GM23338 (cell line): ENCODE measurements around the gene LARP1B. TPM values are rescaled to one million over a fixed set of nuclear protein-coding genes. Genes with fewer than 3 reads are reported as not detected.

ENCODE experiments used
- ATAC-seq: fragments of 200-7000 bp; cut with Tn5 transposase; 3 replicates; pipeline ENCODE4 v1.9.1; 2020
- DNase-seq: peaks from one replicate; pipeline ENCODE4 v3.0.0-alpha.2; 2015; ENCODE audit warnings: low spot score
- H2AFZ ChIP-seq: fragments of 200-600 bp; sonication (generic); 2 replicates; pipeline ENCODE4 v1.8.0; 2016; ENCODE audit warnings: antibody characterized with exemption, mild to moderate bottlenecking, moderate library complexity
- H3F3A ChIP-seq: fragments of 200-600 bp; sonication (generic); replicated peaks from 2 replicates; pipeline ENCODE4 v1.8.0; 2017; ENCODE audit warnings: antibody characterized with exemption, mixed run types, low read depth
- H3K27ac ChIP-seq: fragments of 200-600 bp; sonication (generic); 2 replicates; pipeline ENCODE4 v1.6.1; 2016; ENCODE audit warnings: low read depth
- H3K27me3 ChIP-seq: fragments of 200-600 bp; sonication (generic); 2 replicates; pipeline ENCODE4 v1.8.0; 2016; ENCODE audit warnings: mild to moderate bottlenecking, mixed run types, moderate library complexity; ENCODE audit not compliant: insufficient read depth
- H3K36me3 ChIP-seq: fragments of 200-600 bp; sonication (generic); 2 replicates; pipeline ENCODE4 v1.8.0; 2016; ENCODE audit warnings: mild to moderate bottlenecking; ENCODE audit not compliant: insufficient read depth
- H3K4me1 ChIP-seq: fragments of 200-600 bp; sonication (generic); 2 replicates; pipeline ENCODE4 v1.8.0; 2016; ENCODE audit warnings: mild to moderate bottlenecking, moderate library complexity; ENCODE audit not compliant: insufficient read depth
- H3K4me2 ChIP-seq: fragments of 200-600 bp; sonication (generic); 2 replicates; pipeline ENCODE4 v1.7.1; 2017; ENCODE audit warnings: mixed run types
- H3K4me3 ChIP-seq: fragments of 200-600 bp; sonication (generic); 2 replicates; pipeline ENCODE4 v1.6.1; 2016; ENCODE audit warnings: mixed run types
- H3K79me2 ChIP-seq: fragments of 200-600 bp; sonication (generic); replicated peaks from 2 replicates; pipeline ENCODE4 v1.8.0; 2017; ENCODE audit warnings: mild to moderate bottlenecking; ENCODE audit not compliant: insufficient read depth
- H3K9me2 ChIP-seq: fragments of 200-600 bp; sonication (generic); 2 replicates; pipeline ENCODE4 v1.8.0; 2017; ENCODE audit not compliant: insufficient read depth
- H4K20me1 ChIP-seq: fragments of 200-600 bp; sonication (generic); replicated peaks from 2 replicates; pipeline ENCODE4 v1.8.0; 2017; ENCODE audit warnings: mild to moderate bottlenecking; ENCODE audit not compliant: insufficient read depth
- H3K27ac Mint-ChIP-seq: 2 replicates; pipeline ENCODE4 v1.8.0; 2020; ENCODE audit warnings: inconsistent platforms, mild to moderate bottlenecking, moderate library complexity, mixed read lengths
- H3K27me3 Mint-ChIP-seq: 3 replicates; pipeline ENCODE4 v1.8.0; 2022; ENCODE audit warnings: low read depth, mild to moderate bottlenecking, moderate library complexity, mixed read lengths, inconsistent platforms; ENCODE audit not compliant: insufficient read depth, poor library complexity
- H3K36me3 Mint-ChIP-seq: 3 replicates; pipeline ENCODE4 v1.8.0; 2021; ENCODE audit warnings: low read depth, mild to moderate bottlenecking, inconsistent platforms, moderate library complexity, mixed read lengths
- H3K4me1 Mint-ChIP-seq: 3 replicates; pipeline ENCODE4 v1.8.0; 2020; ENCODE audit warnings: mild to moderate bottlenecking, inconsistent platforms, mixed read lengths
- H3K4me3 Mint-ChIP-seq: 3 replicates; pipeline ENCODE4 v1.8.0; 2021; ENCODE audit warnings: moderate library complexity, mild to moderate bottlenecking, inconsistent platforms, mixed read lengths
- H3K9me3 Mint-ChIP-seq: 3 replicates; pipeline ENCODE4 v1.8.0; 2020; ENCODE audit warnings: moderate library complexity, mild to moderate bottlenecking, inconsistent platforms, mixed read lengths
- CREB1 ChIP-seq: fragments of 250-450 bp; sonication (Bioruptor Pico); IDR thresholded peaks from 2 replicates; pipeline ENCODE4 v1.5.0; 2020; ENCODE audit warnings: low read depth, mild to moderate bottlenecking, moderate library complexity
- EZH2 ChIP-seq: fragments of 200-600 bp; sonication (generic); IDR thresholded peaks from one replicate; pipeline ENCODE4 v1.8.0; 2017; ENCODE audit warnings: antibody characterized with exemption, mild to moderate bottlenecking, low read depth; ENCODE audit not compliant: unreplicated experiment
- EZH2phosphoT487 ChIP-seq: fragments of 200-600 bp; sonication (generic); IDR thresholded peaks from one replicate; pipeline ENCODE4 v1.8.1; 2018; ENCODE audit warnings: antibody characterized with exemption; ENCODE audit not compliant: unreplicated experiment
- JUNB ChIP-seq: IDR thresholded peaks from one replicate; pipeline ENCODE4 v1.6.1; 2016; ENCODE audit warnings: antibody characterized with exemption; ENCODE audit not compliant: unreplicated experiment
- NANOG ChIP-seq: IDR thresholded peaks from 2 replicates; pipeline ENCODE4 v1.6.1; 2016; ENCODE audit warnings: antibody characterized with exemption, borderline replicate concordance
- POLR2AphosphoS5 ChIP-seq: IDR thresholded peaks from 2 replicates; pipeline ENCODE4 v1.6.1; 2016; ENCODE audit warnings: antibody characterized with exemption, low read depth
- STAT1 ChIP-seq: IDR thresholded peaks from one replicate; pipeline ENCODE4 v1.6.1; 2016; ENCODE audit warnings: antibody characterized with exemption; ENCODE audit not compliant: unreplicated experiment
- ZNF114 ChIP-seq: fragments of 250-450 bp; sonication (Bioruptor Pico); IDR thresholded peaks from 2 replicates; pipeline ENCODE4 v1.5.0; 2020; ENCODE audit warnings: mild to moderate bottlenecking, moderate library complexity
- ZNF331 ChIP-seq: fragments of 250-450 bp; sonication (Bioruptor Pico); IDR thresholded peaks from 2 replicates; pipeline ENCODE4 v1.5.0; 2020; ENCODE audit warnings: low read depth, mild to moderate bottlenecking, moderate library complexity
- polyA plus RNA-seq: library from polyadenylated mRNA; unstranded; fragments of >200 nt; fragmentation: Nextera tagmentation; extraction: Ambion mirVana; gene quantifications from 2 replicates; pipeline ENCODE4 v1.2.1, GENCODE V29; 2016
- total RNA-seq: library from RNA; depleted of rRNA; stranded (reverse); fragments of >200 nt; shearing (Covaris generic); gene quantifications from 2 replicates; pipeline ENCODE4 v1.2.3, GENCODE V29; 2014
- TF ChIP-seq, protein P1 (sequence below), 2 experiments: fragments of 200-600 bp in 1 of 2; sonication (generic) in 1 of 2; conservative IDR thresholded peaks; 2 replicates each; pipeline versions ENCODE4 v1.5.1 to v1.6.1; 2016 to 2017; ENCODE audit warnings: antibody characterized with exemption in 2 of 2, low read depth in 2 of 2, mild to moderate bottlenecking in 2 of 2, moderate library complexity in 1 of 2
- TF ChIP-seq, protein P2 (sequence below): fragments of 250-450 bp; sonication (Bioruptor Pico); IDR thresholded peaks from 2 replicates; pipeline ENCODE4 v1.5.0; 2020; ENCODE audit warnings: mild to moderate bottlenecking, moderate library complexity
- TF ChIP-seq, protein P3 (sequence below): IDR thresholded peaks from 2 replicates; pipeline ENCODE4 v1.6.1; 2016; ENCODE audit warnings: antibody characterized with exemption
- TF ChIP-seq, protein P4 (sequence below): IDR thresholded peaks from one replicate; pipeline ENCODE4 v1.6.1; 2018; ENCODE audit warnings: antibody characterized with exemption; ENCODE audit not compliant: unreplicated experiment

LARP1B gene
- total and polyA plus RNA-seq, 2 experiments from 2014 or later: 42.5 to 45.4 TPM

DNA sequence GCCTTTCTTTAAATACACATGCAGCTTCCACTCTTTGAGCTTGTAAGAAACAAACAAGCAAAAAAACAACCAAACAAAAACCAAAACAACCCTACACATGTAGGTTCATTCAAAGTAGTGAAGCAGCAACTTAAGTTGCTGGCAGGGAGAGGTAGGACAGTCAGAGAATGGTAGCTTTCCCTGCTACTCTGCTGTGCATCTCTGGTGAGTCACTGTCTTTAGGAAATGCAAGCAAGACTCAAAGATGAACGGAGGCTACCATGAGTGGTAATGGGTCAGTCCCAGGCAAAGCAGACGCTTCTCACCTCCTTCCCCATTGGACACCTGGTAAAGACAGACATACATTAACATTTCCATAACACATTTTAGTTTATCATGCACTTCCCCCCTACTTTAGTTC, 183.3 kb downstream of the LARP1B start:
- no peak for ATAC-seq
- H3K27ac Mint-ChIP-seq: no peak overlapping the region
- Histone ChIP-seq H3K9me2 (peaks cover 13% of the 10 kb centered on the region; the same call in 1 of the 2 replicates), H3K27me3 (no peaks in the 10 kb centered on the region), H3K4me3 (no peak overlapping the region), H3K36me3 (peaks cover 18% of the 10 kb centered on the region), H3K79me2 (no peaks in the 10 kb centered on the region), H3K27ac (no peak overlapping the region), H3K4me1 (no peaks in the 10 kb centered on the region), H3F3A (no peaks in the 10 kb centered on the region), H2AFZ (no peak overlapping the region), H4K20me1 (no peaks in the 10 kb centered on the region), H3K4me2 (no peak overlapping the region)
- TF ChIP-seq, protein P1, sequence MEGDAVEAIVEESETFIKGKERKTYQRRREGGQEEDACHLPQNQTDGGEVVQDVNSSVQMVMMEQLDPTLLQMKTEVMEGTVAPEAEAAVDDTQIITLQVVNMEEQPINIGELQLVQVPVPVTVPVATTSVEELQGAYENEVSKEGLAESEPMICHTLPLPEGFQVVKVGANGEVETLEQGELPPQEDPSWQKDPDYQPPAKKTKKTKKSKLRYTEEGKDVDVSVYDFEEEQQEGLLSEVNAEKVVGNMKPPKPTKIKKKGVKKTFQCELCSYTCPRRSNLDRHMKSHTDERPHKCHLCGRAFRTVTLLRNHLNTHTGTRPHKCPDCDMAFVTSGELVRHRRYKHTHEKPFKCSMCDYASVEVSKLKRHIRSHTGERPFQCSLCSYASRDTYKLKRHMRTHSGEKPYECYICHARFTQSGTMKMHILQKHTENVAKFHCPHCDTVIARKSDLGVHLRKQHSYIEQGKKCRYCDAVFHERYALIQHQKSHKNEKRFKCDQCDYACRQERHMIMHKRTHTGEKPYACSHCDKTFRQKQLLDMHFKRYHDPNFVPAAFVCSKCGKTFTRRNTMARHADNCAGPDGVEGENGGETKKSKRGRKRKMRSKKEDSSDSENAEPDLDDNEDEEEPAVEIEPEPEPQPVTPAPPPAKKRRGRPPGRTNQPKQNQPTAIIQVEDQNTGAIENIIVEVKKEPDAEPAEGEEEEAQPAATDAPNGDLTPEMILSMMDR (conservative IDR thresholded peaks at IDR 0.05; ENCODE audit: low read depth in 2 of 2): no peak
- TF ChIP-seq EZH2: no peak
- TF ChIP-seq POLR2AphosphoS5: no peak
- TF ChIP-seq STAT1: no peak
- no peak for TF ChIP-seq EZH2phosphoT487
- TF ChIP-seq, protein P2, sequence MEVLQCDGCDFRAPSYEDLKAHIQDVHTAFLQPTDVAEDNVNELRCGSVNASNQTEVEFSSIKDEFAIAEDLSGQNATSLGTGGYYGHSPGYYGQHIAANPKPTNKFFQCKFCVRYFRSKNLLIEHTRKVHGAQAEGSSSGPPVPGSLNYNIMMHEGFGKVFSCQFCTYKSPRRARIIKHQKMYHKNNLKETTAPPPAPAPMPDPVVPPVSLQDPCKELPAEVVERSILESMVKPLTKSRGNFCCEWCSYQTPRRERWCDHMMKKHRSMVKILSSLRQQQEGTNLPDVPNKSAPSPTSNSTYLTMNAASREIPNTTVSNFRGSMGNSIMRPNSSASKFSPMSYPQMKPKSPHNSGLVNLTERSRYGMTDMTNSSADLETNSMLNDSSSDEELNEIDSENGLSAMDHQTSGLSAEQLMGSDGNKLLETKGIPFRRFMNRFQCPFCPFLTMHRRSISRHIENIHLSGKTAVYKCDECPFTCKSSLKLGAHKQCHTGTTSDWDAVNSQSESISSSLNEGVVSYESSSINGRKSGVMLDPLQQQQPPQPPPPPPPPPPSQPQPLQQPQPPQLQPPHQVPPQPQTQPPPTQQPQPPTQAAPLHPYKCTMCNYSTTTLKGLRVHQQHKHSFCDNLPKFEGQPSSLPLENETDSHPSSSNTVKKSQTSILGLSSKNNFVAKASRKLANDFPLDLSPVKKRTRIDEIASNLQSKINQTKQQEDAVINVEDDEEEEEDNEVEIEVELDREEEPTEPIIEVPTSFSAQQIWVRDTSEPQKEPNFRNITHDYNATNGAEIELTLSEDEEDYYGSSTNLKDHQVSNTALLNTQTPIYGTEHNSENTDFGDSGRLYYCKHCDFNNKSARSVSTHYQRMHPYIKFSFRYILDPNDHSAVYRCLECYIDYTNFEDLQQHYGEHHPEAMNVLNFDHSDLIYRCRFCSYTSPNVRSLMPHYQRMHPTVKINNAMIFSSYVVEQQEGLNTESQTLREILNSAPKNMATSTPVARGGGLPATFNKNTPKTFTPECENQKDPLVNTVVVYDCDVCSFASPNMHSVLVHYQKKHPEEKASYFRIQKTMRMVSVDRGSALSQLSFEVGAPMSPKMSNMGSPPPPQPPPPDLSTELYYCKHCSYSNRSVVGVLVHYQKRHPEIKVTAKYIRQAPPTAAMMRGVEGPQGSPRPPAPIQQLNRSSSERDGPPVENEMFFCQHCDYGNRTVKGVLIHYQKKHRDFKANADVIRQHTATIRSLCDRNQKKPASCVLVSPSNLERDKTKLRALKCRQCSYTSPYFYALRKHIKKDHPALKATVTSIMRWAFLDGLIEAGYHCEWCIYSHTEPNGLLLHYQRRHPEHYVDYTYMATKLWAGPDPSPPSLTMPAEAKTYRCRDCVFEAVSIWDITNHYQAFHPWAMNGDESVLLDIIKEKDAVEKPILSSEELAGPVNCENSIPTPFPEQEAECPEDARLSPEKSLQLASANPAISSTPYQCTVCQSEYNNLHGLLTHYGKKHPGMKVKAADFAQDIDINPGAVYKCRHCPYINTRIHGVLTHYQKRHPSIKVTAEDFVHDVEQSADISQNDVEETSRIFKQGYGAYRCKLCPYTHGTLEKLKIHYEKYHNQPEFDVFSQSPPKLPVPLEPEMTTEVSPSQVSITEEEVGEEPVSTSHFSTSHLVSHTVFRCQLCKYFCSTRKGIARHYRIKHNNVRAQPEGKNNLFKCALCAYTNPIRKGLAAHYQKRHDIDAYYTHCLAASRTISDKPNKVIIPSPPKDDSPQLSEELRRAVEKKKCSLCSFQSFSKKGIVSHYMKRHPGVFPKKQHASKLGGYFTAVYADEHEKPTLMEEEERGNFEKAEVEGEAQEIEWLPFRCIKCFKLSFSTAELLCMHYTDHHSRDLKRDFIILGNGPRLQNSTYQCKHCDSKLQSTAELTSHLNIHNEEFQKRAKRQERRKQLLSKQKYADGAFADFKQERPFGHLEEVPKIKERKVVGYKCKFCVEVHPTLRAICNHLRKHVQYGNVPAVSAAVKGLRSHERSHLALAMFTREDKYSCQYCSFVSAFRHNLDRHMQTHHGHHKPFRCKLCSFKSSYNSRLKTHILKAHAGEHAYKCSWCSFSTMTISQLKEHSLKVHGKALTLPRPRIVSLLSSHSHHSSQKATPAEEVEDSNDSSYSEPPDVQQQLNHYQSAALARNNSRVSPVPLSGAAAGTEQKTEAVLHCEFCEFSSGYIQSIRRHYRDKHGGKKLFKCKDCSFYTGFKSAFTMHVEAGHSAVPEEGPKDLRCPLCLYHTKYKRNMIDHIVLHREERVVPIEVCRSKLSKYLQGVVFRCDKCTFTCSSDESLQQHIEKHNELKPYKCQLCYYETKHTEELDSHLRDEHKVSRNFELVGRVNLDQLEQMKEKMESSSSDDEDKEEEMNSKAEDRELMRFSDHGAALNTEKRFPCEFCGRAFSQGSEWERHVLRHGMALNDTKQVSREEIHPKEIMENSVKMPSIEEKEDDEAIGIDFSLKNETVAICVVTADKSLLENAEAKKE (CRISPR knock-in tag): no peak
- TF ChIP-seq NANOG: no peak
- TF ChIP-seq, protein P3, sequence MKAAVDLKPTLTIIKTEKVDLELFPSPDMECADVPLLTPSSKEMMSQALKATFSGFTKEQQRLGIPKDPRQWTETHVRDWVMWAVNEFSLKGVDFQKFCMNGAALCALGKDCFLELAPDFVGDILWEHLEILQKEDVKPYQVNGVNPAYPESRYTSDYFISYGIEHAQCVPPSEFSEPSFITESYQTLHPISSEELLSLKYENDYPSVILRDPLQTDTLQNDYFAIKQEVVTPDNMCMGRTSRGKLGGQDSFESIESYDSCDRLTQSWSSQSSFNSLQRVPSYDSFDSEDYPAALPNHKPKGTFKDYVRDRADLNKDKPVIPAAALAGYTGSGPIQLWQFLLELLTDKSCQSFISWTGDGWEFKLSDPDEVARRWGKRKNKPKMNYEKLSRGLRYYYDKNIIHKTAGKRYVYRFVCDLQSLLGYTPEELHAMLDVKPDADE: no peak
- no peak for TF ChIP-seq ZNF331 (CRISPR knock-in tag)
- TF ChIP-seq, protein P4, sequence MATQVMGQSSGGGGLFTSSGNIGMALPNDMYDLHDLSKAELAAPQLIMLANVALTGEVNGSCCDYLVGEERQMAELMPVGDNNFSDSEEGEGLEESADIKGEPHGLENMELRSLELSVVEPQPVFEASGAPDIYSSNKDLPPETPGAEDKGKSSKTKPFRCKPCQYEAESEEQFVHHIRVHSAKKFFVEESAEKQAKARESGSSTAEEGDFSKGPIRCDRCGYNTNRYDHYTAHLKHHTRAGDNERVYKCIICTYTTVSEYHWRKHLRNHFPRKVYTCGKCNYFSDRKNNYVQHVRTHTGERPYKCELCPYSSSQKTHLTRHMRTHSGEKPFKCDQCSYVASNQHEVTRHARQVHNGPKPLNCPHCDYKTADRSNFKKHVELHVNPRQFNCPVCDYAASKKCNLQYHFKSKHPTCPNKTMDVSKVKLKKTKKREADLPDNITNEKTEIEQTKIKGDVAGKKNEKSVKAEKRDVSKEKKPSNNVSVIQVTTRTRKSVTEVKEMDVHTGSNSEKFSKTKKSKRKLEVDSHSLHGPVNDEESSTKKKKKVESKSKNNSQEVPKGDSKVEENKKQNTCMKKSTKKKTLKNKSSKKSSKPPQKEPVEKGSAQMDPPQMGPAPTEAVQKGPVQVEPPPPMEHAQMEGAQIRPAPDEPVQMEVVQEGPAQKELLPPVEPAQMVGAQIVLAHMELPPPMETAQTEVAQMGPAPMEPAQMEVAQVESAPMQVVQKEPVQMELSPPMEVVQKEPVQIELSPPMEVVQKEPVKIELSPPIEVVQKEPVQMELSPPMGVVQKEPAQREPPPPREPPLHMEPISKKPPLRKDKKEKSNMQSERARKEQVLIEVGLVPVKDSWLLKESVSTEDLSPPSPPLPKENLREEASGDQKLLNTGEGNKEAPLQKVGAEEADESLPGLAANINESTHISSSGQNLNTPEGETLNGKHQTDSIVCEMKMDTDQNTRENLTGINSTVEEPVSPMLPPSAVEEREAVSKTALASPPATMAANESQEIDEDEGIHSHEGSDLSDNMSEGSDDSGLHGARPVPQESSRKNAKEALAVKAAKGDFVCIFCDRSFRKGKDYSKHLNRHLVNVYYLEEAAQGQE: no peak
- TF ChIP-seq CREB1: no peak
- no peak for TF ChIP-seq JUNB
- no peak for TF ChIP-seq ZNF114 (CRISPR knock-in tag)
- H3K36me3 Mint-ChIP-seq: peaks cover 29% of the 10 kb centered on the region
- DNase-seq: no peak
- peaks cover 52% of the 10 kb centered on the region for H3K9me3 Mint-ChIP-seq
- no peak overlapping the region for H3K4me3 Mint-ChIP-seq
- no peaks in the 10 kb centered on the region; the same call in 2 of the 3 replicates for H3K4me1 Mint-ChIP-seq
- peaks cover 2% of the 10 kb centered on the region for H3K27me3 Mint-ChIP-seq
